ENCODE measurements around the gene NDUFAF8. TPM values are rescaled to one million over a fixed set of nuclear protein-coding genes. Genes with fewer than 3 reads are reported as not detected.
A peak's percentile ranks its signal among the peaks of the same experiment; 100 is the strongest.

Gene NDUFAF8
- total and polyA plus RNA-seq, 4 donors = 20.2 to 46.5 (median 26.9) TPM

DNA sequence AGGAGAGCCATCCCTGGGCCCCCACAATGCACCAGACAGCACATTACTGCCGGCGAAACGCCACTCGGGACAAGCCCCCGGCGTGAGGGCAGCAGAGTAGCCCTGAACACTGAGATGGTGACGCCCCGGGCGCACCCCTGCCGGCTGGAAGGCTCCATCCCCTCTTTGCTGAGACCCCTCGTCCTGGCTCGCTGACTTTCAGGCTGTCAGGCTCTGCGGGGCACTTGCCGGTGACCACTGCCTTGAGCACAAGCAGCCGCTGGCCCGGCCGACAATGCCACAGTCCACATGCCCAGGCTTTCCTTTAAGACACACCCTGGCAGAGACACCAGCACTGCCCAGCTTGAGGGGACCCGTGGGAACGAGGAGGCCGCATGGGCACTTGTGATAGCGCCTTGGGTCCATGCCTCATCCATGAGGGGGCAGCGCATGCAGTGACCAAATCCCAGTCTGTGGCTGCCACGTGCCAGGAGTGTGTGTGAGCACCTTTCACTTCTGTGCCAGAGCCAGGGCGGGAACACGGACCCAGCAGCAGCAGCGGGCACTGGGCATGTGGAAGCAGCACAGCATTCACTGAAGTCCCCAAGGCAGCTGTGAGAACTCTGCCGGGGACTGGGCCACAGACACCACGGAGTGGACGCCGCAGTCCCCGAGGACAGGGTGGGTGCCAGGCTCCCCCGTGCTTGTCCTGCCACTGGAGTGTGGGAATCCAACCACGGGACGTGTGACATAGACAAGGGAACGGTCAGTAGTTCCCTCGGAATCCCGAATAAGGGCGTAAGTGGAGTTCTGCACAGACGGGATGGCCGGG, 24.5 kb downstream of the NDUFAF8 start:
- Histone ChIP-seq H3K27ac (ENCODE audit: low read depth in 1 of 2, low read length in 2 of 2) (no peak overlapping the region), H3K4me3 (ENCODE audit: low read length in 2 of 2) (no peak overlapping the region), H3K4me1 (ENCODE audit: control insufficient read depth in 1 of 2, insufficient read depth in 2 of 2, low read length in 2 of 2) (no peaks in the 10 kb centered on the region), H3K27me3 (ENCODE audit: control insufficient read depth in 1 of 2, insufficient read depth in 2 of 2, low read length in 1 of 2) (no peaks in the 10 kb centered on the region), H3K36me3 (ENCODE audit: control insufficient read depth in 1 of 2, insufficient read depth in 2 of 2, low read length in 1 of 2) (peaks cover 0 to 7% of the 10 kb centered on the region in 2 donors), H3K9me3 (ENCODE audit: control insufficient read depth, low read length) (no peaks in the 10 kb centered on the region)
- intact Hi-C loops (cut with DNase I) = no loop called here
- DNase-seq (no peak), ATAC-seq (ENCODE audit: low FRiP score) (peak; percentile 30)
- WGBS, 2 donors = 93 to 94% methylated on average over 40 of the region's 40 CpGs

DNA sequence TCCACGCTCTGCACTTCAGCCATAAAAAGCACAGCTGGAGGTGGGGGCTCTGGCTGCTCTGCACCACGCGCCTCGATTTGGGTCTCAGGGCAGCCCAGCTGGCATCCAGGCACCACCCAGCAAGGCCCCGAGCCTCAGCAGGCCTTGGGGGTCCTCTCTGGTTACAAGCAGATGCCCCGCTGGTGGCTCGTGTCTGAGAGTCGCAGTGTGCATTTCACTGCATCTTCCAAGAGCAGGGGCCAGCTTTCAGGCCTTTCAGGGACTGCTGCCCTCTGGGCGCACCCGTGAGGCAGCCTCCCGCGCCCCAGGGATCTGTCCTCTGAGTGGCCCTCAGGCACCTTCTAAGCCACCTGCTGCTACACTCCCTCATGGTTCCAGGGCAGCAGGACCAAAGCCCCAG, 25.5 kb downstream of the NDUFAF8 start:
- ATAC-seq (ENCODE audit: low FRiP score) = no peak
- H3K4me1 ChIP-seq (ENCODE audit: control insufficient read depth in 1 of 2, insufficient read depth in 2 of 2, low read length in 2 of 2) = no peaks in the 10 kb centered on the region
- H3K36me3 ChIP-seq (ENCODE audit: control insufficient read depth in 1 of 2, insufficient read depth in 2 of 2, low read length in 1 of 2) = peaks cover 0 to 2% of the 10 kb centered on the region in 2 donors
- intact Hi-C loops (cut with DNase I) = no loop called here
- H3K4me3 ChIP-seq (ENCODE audit: low read length in 2 of 2) = no peak overlapping the region
- no peaks in the 10 kb centered on the region for H3K9me3 ChIP-seq (ENCODE audit: control insufficient read depth, low read length)
- no peaks in the 10 kb centered on the region for H3K27me3 ChIP-seq (ENCODE audit: control insufficient read depth in 1 of 2, insufficient read depth in 2 of 2, low read length in 1 of 2)
- 94 to 95% methylated on average over 12 of the region's 12 CpGs for WGBS, 2 donors
- H3K27ac ChIP-seq (ENCODE audit: low read depth in 1 of 2, low read length in 2 of 2) = no peak overlapping the region
- no peak for DNase-seq

DNA sequence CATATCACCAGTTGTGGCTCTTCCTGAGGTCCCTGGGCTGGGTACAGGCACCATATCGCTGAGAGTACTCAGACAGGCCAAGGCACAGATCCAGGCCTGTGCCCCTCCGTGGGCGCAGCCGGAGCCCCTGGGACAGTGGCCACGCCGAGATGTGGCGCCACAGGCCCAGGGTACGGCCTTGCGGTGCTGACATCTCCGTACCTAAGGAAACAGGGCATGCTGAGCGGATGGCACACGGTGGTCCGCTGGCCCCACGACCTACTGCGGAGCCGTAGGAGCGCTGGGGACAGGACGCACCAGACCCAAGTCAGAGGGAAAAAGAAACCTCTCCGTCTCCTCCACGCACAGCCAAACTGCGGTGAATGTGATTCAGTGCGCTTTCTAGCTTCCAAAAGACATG, 26.5 kb downstream of the NDUFAF8 start:
- intact Hi-C loops (cut with DNase I) = no loop called here
- no peak for DNase-seq
- no peak overlapping the region for H3K4me3 ChIP-seq (ENCODE audit: low read length in 2 of 2)
- H3K9me3 ChIP-seq (ENCODE audit: control insufficient read depth, low read length) = no peaks in the 10 kb centered on the region
- peaks cover 0 to 2% of the 10 kb centered on the region in 2 donors for H3K36me3 ChIP-seq (ENCODE audit: control insufficient read depth in 1 of 2, insufficient read depth in 2 of 2, low read length in 1 of 2)
- no peak overlapping the region for H3K27ac ChIP-seq (ENCODE audit: low read depth in 1 of 2, low read length in 2 of 2)
- H3K4me1 ChIP-seq (ENCODE audit: control insufficient read depth in 1 of 2, insufficient read depth in 2 of 2, low read length in 2 of 2) = no peaks in the 10 kb centered on the region
- WGBS, 2 donors = 97 to 98% methylated on average over 22 of the region's 22 CpGs
- no peaks in the 10 kb centered on the region for H3K27me3 ChIP-seq (ENCODE audit: control insufficient read depth in 1 of 2, insufficient read depth in 2 of 2, low read length in 1 of 2)
- ATAC-seq (ENCODE audit: low FRiP score) = no peak

DNA sequence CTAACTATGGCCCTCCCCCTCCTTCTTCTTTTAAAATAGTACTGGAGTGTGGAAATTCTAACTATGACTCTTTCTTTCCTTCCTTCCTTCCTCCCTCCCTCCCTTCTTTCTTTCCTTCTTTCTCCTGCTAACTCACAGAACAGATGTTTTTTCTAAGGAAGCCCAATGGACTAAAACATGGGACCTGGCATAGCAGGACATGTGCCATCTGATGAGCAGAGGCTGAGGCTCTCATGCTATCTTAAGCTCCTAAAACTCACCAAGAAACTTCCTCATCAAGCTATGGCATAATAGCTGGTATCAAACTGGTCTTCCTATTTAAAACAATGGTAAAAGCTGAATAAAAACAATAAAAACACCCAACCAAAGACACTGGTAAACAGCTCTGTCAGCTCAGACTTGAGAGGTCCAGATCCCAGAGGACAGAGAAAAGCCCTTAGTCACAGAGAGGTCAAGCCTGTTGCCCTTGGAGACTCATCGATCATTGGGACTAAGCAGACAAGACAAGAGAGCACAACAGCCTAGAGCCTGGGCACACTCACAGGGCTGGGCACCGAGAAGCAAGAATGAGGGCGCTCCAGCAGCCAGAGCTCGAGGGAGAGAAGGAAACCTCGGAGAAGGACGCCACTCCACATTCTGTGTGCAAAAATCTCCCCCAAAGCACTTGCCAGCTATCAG, 28.4 kb downstream of the NDUFAF8 start:
- Histone ChIP-seq H3K9me3 (ENCODE audit: control insufficient read depth, low read length) (no peaks in the 10 kb centered on the region), H3K4me1 (ENCODE audit: control insufficient read depth in 1 of 2, insufficient read depth in 2 of 2, low read length in 2 of 2) (no peaks in the 10 kb centered on the region), H3K36me3 (ENCODE audit: control insufficient read depth in 1 of 2, insufficient read depth in 2 of 2, low read length in 1 of 2) (peaks cover 0 to 2% of the 10 kb centered on the region in 2 donors), H3K27me3 (ENCODE audit: control insufficient read depth in 1 of 2, insufficient read depth in 2 of 2, low read length in 1 of 2) (no peaks in the 10 kb centered on the region), H3K4me3 (ENCODE audit: low read length in 2 of 2) (no peak overlapping the region), H3K27ac (ENCODE audit: low read depth in 1 of 2, low read length in 2 of 2) (no peak overlapping the region)
- DNase-seq (no peak), ATAC-seq (ENCODE audit: low FRiP score) (no peak)
- intact Hi-C loops (cut with DNase I) = no loop called here
- WGBS, 2 donors = 85 to 91% methylated on average over 6 of the region's 6 CpGs

DNA sequence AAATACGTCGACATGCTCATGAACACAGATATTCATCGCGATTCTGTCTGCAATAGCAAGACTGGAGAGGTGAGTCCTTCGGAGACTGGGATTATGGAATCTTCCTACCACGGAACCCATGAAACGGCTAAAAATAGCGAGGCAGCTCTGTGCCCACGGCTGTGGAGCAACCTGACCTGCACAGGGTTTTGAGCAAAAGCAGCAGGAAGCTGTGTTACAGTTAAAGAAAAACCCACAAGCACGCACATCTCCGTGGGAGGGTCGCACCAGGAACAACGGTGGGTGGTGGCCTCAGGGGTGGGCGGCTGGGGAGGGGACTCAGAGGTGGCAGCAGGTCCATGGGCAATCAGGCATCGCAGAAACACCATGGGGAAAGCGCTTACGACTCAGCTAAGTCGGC, 31.2 kb downstream of the NDUFAF8 start:
- Histone ChIP-seq H3K27ac (ENCODE audit: low read depth in 1 of 2, low read length in 2 of 2) (no peak overlapping the region), H3K27me3 (ENCODE audit: control insufficient read depth in 1 of 2, insufficient read depth in 2 of 2, low read length in 1 of 2) (no peaks in the 10 kb centered on the region), H3K4me1 (ENCODE audit: control insufficient read depth in 1 of 2, insufficient read depth in 2 of 2, low read length in 2 of 2) (no peaks in the 10 kb centered on the region), H3K9me3 (ENCODE audit: control insufficient read depth, low read length) (no peaks in the 10 kb centered on the region), H3K36me3 (ENCODE audit: control insufficient read depth in 1 of 2, insufficient read depth in 2 of 2, low read length in 1 of 2) (no peaks in the 10 kb centered on the region), H3K4me3 (ENCODE audit: low read length in 2 of 2) (no peak overlapping the region)
- DNase-seq (no peak), ATAC-seq (ENCODE audit: low FRiP score) (no peak)
- 89 to 93% methylated on average over 18 of the region's 18 CpGs for WGBS, 2 donors
- intact Hi-C loops (cut with DNase I) = no loop called here

DNA sequence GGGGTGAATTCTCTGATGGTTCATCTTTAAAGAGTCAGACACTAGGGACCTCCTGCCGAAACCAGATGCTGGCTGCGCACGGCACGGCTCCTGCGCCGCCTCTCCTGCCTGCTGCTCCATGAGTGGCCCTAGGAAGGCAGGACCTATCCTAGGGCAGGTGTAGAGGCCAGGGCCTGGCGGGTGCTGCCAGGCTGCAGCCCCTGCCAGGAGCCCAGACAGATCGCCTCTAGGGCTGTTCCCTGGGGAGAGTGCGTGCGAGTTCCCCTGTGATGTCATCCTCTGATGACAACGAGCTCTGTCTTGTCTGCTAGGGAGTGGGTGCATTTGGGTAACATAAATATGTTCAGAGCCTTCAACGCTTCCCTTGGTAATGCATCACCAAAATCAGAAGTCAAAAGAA, 32.1 kb downstream of the NDUFAF8 start:
- WGBS, 2 donors = 92 to 94% methylated on average over 12 of the region's 12 CpGs
- no peak for ATAC-seq (ENCODE audit: low FRiP score)
- Histone ChIP-seq H3K9me3 (ENCODE audit: control insufficient read depth, low read length) (no peaks in the 10 kb centered on the region), H3K36me3 (ENCODE audit: control insufficient read depth in 1 of 2, insufficient read depth in 2 of 2, low read length in 1 of 2) (no peaks in the 10 kb centered on the region), H3K27me3 (ENCODE audit: control insufficient read depth in 1 of 2, insufficient read depth in 2 of 2, low read length in 1 of 2) (no peaks in the 10 kb centered on the region), H3K4me1 (ENCODE audit: control insufficient read depth in 1 of 2, insufficient read depth in 2 of 2, low read length in 2 of 2) (no peaks in the 10 kb centered on the region), H3K27ac (ENCODE audit: low read depth in 1 of 2, low read length in 2 of 2) (no peak overlapping the region), H3K4me3 (ENCODE audit: low read length in 2 of 2) (no peak overlapping the region)
- DNase-seq = no peak
- intact Hi-C loops (cut with DNase I) = no loop called here

DNA sequence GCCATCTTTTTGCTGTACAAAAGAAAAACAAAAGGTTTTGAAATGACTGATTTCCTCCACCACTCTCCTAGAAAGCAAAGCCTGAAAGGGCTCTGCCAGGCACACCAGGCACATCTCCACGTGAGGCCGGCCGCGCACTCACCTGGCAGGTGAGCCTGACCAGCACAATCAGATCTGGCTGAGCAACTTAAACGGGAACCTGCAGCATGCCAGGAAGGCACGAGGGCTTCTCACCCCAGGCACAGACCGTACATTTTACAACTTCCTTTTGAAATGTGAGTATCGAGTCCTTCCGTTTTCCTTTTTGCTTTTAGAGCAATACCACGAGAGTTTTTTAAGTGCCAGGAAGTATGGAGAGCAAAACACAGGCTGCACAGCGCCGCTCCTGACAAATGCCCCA, 33.5 kb downstream of the NDUFAF8 start:
- H3K36me3 ChIP-seq (ENCODE audit: control insufficient read depth in 1 of 2, insufficient read depth in 2 of 2, low read length in 1 of 2) = no peaks in the 10 kb centered on the region
- H3K27me3 ChIP-seq (ENCODE audit: control insufficient read depth in 1 of 2, insufficient read depth in 2 of 2, low read length in 1 of 2) = no peaks in the 10 kb centered on the region
- no peak for ATAC-seq (ENCODE audit: low FRiP score)
- H3K4me1 ChIP-seq (ENCODE audit: control insufficient read depth in 1 of 2, insufficient read depth in 2 of 2, low read length in 2 of 2) = no peaks in the 10 kb centered on the region
- WGBS, 2 donors = 90 to 91% methylated on average over 12 of the region's 12 CpGs
- no peak overlapping the region for H3K27ac ChIP-seq (ENCODE audit: low read depth in 1 of 2, low read length in 2 of 2)
- H3K4me3 ChIP-seq (ENCODE audit: low read length in 2 of 2) = no peak overlapping the region
- DNase-seq = no peak
- intact Hi-C loops (cut with DNase I) = no loop called here
- H3K9me3 ChIP-seq (ENCODE audit: control insufficient read depth, low read length) = no peaks in the 10 kb centered on the region

DNA sequence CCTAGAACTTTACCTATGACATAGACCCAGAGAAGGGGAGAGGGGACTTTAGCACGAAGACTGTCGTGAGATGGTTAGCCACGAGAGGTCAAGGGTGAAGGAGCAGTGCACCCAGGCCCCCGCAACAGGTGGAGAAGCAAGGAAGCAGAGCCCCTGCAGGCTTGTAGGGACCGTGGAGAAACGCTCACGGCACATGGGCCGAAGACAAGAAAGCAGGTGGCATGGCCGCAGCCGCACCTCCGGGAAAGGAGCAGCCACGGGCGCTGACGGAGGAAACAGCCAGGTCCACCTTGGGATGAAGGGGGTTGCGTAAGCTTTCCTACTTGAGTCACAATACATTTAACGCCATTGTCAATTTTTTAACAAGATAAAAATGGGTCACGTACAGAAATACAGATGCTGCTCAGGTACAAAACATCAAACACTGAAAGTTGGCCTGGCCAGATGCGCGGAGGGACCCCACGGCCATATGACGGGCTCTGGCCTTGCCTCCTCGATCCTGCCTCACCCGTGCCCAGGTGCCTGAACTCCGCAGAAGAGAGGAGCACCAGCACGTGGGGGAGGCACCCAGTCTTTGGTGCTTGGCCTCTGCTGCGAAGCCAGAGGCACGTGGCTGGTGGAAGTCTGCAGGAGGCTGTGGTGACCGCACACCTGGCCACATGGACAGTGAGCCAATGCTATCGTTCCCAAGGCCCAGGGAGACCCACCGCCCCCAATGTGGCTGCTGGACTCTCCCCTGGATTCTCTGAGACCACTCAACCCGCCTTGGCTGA, 34.8 kb downstream of the NDUFAF8 start:
- Histone ChIP-seq H3K9me3 (ENCODE audit: control insufficient read depth, low read length) (no peaks in the 10 kb centered on the region), H3K4me3 (ENCODE audit: low read length in 2 of 2) (no peak overlapping the region), H3K27ac (ENCODE audit: low read depth in 1 of 2, low read length in 2 of 2) (no peak overlapping the region), H3K27me3 (ENCODE audit: control insufficient read depth in 1 of 2, insufficient read depth in 2 of 2, low read length in 1 of 2) (no peaks in the 10 kb centered on the region), H3K4me1 (ENCODE audit: control insufficient read depth in 1 of 2, insufficient read depth in 2 of 2, low read length in 2 of 2) (no peaks in the 10 kb centered on the region), H3K36me3 (ENCODE audit: control insufficient read depth in 1 of 2, insufficient read depth in 2 of 2, low read length in 1 of 2) (no peaks in the 10 kb centered on the region)
- 95% methylated on average over 31 of the region's 31 CpGs for WGBS, 2 donors
- DNase-seq = no peak
- intact Hi-C loops (cut with DNase I) = no loop called here
- no peak for ATAC-seq (ENCODE audit: low FRiP score)
